NAMALWA (cell line): ENCODE results near the gene SKIC8.

Experiments
- DNase-seq: peaks from one replicate; pipeline ENCODE4 v3.0.0-alpha.2; 2015; ENCODE audit warnings: low spot score

Gene SKIC8

DNA sequence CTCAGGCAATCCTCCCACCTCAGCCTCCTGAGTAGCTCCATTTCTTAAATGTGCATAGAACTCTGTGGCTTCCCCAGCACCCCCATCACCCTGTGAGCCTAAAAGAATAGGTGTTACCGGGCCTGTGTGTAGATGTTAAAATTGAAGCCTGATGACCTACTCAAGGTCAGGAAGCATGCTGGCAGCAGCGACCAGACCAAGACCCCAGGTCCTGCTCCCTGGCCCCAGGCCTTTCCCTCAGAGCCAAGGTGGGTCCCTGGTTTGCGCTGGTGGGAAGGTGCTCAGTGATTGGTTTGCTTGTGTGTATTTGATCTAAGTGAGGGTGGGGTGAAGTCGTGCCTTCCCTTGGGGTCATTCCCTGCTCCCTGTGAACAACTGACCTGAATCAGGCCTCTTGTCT lies 22.4 kb upstream of the SKIC8 start:
- DNase-seq = no peak

GRCh38 chr15:78321041-78321570 lies 21.7 kb upstream of the SKIC8 start:
- DNase-seq = no peak

DNA sequence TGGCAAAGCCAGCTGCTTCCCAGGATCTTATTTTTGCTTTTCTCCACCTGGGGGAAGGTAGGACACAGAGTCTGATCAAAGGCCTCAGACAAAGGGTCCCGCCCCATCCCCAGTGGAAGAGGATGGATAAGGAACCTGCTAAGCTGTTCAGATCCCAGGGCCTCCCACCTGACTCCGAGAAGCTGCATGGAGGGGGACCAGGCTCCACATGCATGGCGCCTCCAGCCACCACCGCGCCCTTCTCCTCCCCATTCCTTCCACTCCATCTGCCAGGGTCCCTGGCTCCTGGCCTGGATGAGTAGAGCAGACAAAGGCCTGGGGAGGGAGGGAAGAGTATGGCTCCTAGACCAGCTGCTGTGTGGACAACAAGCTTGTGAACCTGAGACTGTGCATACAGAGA lies 20.8 kb upstream of the SKIC8 start:
- no peak for DNase-seq

GRCh38 chr15:78319588-78319987 lies 20.2 kb upstream of the SKIC8 start:
- DNase-seq = no peak

- no peak for DNase-seq
Observed at GRCh38 chr15:78317145-78317836, 17.9 kb upstream of the SKIC8 start.

- no peak for DNase-seq
Observed at GRCh38 chr15:78316283-78317083, 17.1 kb upstream of the SKIC8 start.

DNA sequence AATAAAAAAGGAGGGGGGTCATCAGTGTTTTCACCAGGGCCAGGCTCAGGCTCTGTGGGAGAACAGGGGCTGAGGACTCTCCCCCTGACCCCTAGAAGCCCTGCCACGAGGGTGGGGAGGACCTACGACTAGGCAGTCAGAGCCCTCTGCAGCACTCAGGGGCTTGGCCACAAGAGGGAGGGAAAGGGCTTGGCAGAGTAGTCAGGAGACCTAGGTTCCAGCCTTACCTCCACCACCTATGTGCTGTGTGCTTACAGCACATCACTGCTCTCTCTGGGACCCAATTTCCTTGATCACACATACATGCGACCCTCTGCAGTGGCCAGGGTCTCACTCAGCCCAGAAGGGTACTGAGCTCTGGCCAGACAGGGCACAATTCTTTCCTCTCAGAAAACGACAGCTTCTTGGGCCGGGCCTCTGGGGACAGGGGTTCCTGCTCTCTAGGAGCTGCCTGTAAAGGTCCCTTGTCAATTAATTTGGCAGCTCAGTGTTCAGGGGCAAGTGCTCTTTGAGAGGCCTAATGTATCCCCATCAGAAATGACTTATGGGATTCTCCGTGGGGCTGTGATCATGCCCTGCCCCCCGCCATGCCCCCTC lies 16.4 kb upstream of the SKIC8 start:
- peak; percentile 55 for DNase-seq

GRCh38 chr15:78314181-78314581 lies 14.8 kb upstream of the SKIC8 start:
- no peak for DNase-seq

GRCh38 chr15:78313383-78313782 lies 14.0 kb upstream of the SKIC8 start:
- no peak for DNase-seq

DNA sequence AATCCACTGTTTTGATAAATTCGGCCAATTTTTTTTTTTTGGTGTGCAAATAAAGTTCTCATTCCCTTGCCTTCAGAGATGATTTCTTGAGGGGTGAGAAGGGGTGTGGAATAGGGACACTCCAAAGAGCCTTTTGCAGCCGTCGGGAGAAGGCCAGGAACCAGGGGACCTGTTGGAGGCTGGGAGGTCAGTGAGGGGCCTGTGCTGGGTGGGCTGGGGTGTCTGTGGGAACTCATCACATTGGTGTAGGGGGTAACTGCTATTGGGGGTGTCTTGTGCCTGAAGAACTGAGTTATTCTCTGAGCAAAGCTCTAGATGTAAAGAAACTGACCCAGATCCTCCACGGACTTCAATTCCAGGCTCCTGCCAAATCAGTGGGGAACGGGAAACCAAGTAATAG lies 13.5 kb upstream of the SKIC8 start:
- no peak for DNase-seq

GRCh38 chr15:78312536-78312935 lies 13.1 kb upstream of the SKIC8 start:
- DNase-seq = no peak

- no peak for DNase-seq
Observed at GRCh38 chr15:78311292-78311691, 11.9 kb upstream of the SKIC8 start.

- DNase-seq = peak; percentile 75
Observed at GRCh38 chr15:78308422-78309032, 9.1 kb upstream of the SKIC8 start.

GRCh38 chr15:78307976-78308375 lies 8.6 kb upstream of the SKIC8 start:
- DNase-seq = no peak

DNA sequence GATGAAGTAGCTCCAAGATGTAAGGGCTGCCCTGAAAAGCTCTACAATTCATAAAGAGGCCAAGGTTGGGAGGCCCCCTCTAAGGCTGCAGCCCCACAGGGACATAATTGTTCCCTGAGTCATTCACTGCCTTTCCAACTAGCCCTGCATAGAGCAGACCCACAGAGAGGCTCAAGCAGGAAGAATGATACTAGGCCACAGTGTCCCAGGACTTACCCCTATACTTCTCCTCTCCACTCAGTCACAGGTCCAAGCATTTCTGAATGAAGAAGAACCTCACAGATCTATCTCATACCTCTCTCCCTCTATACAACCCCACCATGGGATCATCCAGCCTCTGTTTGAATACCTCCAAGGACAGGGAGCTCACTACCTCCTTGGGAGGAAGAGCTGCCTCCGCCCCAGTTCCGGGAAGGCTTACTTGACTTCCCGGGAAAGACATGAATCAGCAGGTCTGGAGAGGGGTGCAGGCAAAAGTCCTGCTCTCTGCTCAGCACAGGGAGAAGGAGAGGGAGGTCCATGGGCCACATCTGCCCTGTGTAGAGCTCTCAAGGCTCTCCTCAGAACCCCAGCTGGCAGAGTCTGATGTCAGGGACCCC lies 6.9 kb upstream of the SKIC8 start:
- no peak for DNase-seq

DNA sequence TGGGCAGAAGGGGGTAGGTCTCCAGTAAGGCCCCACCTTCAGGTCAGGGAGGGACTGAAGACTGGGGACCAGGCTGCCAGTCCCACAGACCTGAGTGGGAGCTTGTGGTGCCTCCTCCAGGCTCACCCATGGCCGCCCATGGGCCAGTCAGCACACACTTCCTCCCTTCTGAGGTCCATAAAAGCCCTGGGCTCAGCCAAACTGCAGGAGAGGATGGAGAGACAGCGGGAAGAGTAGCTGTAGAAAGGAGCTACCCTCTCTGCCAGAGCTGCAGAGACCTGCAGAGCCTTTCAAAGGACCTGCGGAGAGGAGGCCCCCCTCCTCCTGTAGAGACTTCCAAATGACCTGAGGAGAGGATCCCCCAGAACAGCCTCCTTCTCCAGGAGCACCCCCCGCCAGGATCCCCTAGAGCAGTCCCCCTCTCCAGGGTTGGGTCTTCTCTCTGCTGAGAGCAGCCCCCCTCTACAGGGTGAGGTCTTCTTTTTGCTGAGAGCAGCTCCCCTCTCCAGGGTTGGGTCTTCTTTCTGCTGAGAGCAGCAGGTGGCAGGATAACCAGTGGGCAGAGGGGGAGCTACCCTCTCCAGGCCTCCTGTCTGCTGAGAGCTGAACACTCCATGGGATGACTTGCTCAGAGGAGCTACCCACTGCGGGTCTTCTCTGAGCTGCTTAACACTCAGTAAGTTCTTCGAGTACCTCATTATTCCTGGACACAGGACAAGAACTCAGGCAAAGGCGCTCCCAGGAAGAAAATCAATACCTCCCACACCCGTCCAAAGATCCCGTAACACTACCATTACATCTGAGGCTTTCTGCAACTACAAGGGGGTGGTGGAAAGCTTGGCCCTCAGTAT lies 5.0 kb upstream of the SKIC8 start:
- DNase-seq = no peak

GRCh38 chr15:78302579-78303312 lies 3.3 kb upstream of the SKIC8 start:
- DNase-seq = no peak

DNA sequence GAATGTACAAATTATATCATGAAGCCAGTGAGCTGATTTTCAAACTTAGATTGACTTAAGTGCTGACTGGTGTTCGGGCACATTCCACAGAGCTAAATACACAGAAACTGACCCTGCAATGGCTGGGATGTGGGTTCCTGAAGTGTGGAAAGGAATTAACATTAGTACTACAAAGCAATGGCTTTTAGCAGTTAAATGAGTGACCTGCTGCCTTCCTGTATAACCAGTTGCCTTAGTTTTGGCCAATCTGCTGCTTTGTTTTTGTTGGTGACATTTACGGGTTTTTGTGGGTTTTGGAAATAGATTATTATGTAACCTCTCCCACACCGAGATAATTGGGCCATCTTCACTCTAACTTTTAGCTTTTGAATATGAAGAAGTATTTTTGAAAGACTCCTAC lies 2.4 kb upstream of the SKIC8 start:
- no peak for DNase-seq

DNA sequence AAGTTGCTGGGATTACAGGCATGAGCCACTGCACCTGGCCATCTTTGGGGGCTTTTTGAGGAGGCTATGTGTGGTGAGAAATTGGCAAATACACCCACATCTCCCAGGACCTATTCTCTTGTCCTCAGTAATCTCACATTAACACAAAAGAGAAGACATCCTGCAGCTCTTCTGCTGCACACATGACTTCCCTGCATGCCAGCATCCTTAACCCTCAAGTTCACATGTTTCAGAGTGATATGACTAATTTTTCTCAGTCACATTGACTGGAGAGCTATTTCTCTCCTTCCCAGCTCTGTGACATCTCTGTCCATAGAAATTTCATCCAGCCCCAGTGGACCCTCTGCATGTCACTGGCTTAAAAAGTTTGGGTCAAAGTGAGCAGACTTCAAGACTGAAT lies 1.9 kb upstream of the SKIC8 start:
- no peak for DNase-seq

- DNase-seq = no peak
Observed at GRCh38 chr15:78292219-78292618, 7.2 kb downstream of the SKIC8 start.

GRCh38 chr15:78291698-78292097 lies 7.7 kb downstream of the SKIC8 start:
- DNase-seq = no peak
